ENCODE measurements around the gene SMIM5.

DNA sequence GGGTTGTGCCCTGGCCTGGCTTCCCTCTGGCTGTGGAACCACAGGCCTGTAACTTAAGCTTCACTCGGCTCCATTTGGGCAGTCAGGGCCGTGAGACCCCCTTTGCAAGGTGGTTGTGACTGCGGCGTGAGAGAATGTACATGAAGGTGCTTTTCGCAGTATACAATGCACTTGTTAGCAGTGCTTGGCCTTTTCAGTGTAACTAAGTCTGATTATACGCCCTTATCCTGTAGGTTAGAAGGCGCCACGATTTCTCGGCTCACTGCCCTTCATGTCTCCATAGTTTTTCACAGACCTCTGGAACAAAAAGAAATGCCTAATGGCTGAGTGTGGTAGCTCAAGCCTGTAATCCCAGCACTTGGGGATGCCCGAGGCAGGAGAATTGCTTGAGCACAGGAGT lies 47.2 kb downstream of the SMIM5 start:
- TF ChIP-seq, protein P1, sequence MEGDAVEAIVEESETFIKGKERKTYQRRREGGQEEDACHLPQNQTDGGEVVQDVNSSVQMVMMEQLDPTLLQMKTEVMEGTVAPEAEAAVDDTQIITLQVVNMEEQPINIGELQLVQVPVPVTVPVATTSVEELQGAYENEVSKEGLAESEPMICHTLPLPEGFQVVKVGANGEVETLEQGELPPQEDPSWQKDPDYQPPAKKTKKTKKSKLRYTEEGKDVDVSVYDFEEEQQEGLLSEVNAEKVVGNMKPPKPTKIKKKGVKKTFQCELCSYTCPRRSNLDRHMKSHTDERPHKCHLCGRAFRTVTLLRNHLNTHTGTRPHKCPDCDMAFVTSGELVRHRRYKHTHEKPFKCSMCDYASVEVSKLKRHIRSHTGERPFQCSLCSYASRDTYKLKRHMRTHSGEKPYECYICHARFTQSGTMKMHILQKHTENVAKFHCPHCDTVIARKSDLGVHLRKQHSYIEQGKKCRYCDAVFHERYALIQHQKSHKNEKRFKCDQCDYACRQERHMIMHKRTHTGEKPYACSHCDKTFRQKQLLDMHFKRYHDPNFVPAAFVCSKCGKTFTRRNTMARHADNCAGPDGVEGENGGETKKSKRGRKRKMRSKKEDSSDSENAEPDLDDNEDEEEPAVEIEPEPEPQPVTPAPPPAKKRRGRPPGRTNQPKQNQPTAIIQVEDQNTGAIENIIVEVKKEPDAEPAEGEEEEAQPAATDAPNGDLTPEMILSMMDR (optimal IDR thresholded peaks at IDR 0.05 in 1 of 3, IDR thresholded peaks at IDR 0.05 in 1 of 3, conservative IDR thresholded peaks at IDR 0.05 in 1 of 3; ENCODE audit: extremely low read depth in 1 of 3, insufficient read depth in 2 of 3, low read length in 3 of 3), result no peak
- TF ChIP-seq EZH2 (IDR thresholded peaks at IDR 0.05; ENCODE audit: low read length), result no peak

Measured in keratinocyte (primary cell).